ENCODE measurements around the gene KRT13. TPM values are rescaled to one million over a fixed set of nuclear protein-coding genes. Genes with fewer than 3 reads are reported as not detected.

The KRT13 gene
- total and polyA plus RNA-seq, 9 of the 15 experiments (the other 6 are each of a cell fraction or from before 2014, with no cell fraction given): 0.11 to 1.1 (median 0.24) TPM; not detected in 3

DNA sequence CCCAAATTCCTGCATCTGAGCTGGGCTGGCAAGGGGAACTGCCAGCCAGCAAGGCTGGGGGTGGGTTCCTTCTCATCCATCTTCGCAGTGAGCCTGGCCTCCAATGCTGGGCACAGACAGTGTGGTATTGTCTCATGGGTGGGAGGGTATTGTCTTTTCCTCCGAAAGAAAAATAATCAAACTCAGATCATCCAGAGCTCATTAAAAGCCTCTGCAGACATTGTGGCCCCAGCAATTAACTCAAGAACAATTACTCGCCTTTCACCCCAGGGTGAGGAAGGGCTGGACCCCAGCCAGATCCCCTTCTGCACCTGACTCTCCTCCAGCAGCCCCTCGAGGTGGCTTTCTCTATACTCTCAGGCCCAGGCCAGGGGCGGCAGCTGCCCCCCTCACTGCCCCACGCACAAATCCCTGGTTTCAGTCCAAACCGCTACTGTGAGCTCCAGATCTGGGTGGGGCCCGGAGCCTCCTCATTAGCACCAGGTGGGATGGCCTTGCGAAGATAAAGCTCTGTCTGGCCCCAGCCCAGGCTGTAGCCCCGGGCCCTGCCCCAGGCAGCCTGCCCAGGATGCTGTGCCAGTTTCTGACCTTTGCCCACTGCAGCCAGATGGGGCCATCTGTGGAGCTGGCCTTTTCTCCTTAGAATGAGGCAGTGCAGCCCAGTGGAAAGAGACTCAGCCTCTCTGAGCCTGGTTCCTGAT is 15.6 kb upstream of the KRT13 start:
- Histone ChIP-seq H3K79me2 (ENCODE audit: control insufficient read depth, insufficient read depth, low read length) (peaks cover 3% of the 10 kb centered on the region; the same call in 1 of the 3 replicates), H3K36me3 (ENCODE audit: control insufficient read depth, insufficient read depth, low read length) (peaks cover 30% of the 10 kb centered on the region; the same call in 1 of the 3 replicates), H3K4me1 (replicated peaks in 1 of 2; ENCODE audit: control insufficient read depth in 2 of 2, insufficient read depth in 2 of 2, low read length in 2 of 2) (peaks cover 39 to 67% of the 10 kb centered on the region in 2 experiments), H3K9me1 (ENCODE audit: control insufficient read depth, insufficient read depth, low read length) (no peaks in the 10 kb centered on the region), H3K27me3 (ENCODE audit: control insufficient read depth in 2 of 2, insufficient read depth in 2 of 2, low read length in 2 of 2) (no peaks in the 10 kb centered on the region), H3K9me3 (replicated peaks; ENCODE audit: control insufficient read depth, insufficient read depth, low read depth, low read length) (no peaks in the 10 kb centered on the region), H3K4me3 (no peak overlapping the region), H4K20me1 (replicated peaks; ENCODE audit: control insufficient read depth, insufficient read depth, low read length) (no peaks in the 10 kb centered on the region), H3K27ac (ENCODE audit: extremely low read depth, low read depth, low read length) (0 out of 3 replicates have a peak overlapping the region, but pooled peaks have one; percentile 23), H3K9ac (ENCODE audit: insufficient read depth in 1 of 2, low read depth in 2 of 2, low read length in 2 of 2) (peak overlapping the region; percentile 24 to 80; a peak in 3 of 4 replicates), H2AFZ (ENCODE audit: low read depth, low read length) (no peak overlapping the region), H3K4me2 (ENCODE audit: insufficient read depth, low read length) (peak overlapping the region; percentile 22)
- DNase-seq (ENCODE audit: extremely low read depth in 1 of 4, low spot score in 3 of 4) (peak; percentile 61 to 81 (median 72)), FAIRE-seq (no peak), ATAC-seq (peak; percentile 77)
- in situ Hi-C loops (cut with MboI): no loop called here
- CTCF ChIA-PET (ENCODE audit: low intra/inter-chr PET ratio): no interaction called here
- no TSS peak for BruUV-seq (replicated peaks)
- POLR2A ChIA-PET: interaction anchor here (0.6 to 1.5 kb wide), 6 partner anchors 10 to 170 kb away, joined by 3 to 7 read pairs (median 4); no protein-coding TSS in a partner anchor
- intact Hi-C loops (cut with micrococcal nuclease): no loop called here
- WGBS (ENCODE audit: insufficient coverage, low coverage, missing lambda C conversion rate): 19% methylated on average over 10 of the region's 10 CpGs
- TF ChIP-seq TAL1 (IDR thresholded peaks at IDR 0.05) (peak; percentile 41; the same call in 1 of the 2 replicates), ZBTB7A (IDR thresholded peaks at IDR 0.05; ENCODE audit: borderline replicate concordance, control insufficient read depth, low read depth, low read length) (peak; percentile 93), CCNT2 (IDR thresholded peaks at IDR 0.05; ENCODE audit: borderline replicate concordance, extremely low read depth, insufficient read length, low read depth, low read length) (peak; percentile 60), MAZ (CRISPR knock-in tag; conservative IDR thresholded peaks at IDR 0.05 in 1 of 2, IDR thresholded peaks at IDR 0.05 in 1 of 2) (0 out of 4 replicates have a peak, but pooled peaks of 1 of the 2 experiments have one; percentile 15), CBFB (CRISPR knock-in tag; IDR thresholded peaks at IDR 0.05) (0 out of 2 replicates have a peak, but pooled peaks have one; percentile 36), ZEB2 (IDR thresholded peaks at IDR 0.05) (peak; percentile 68; the same call in 1 of the 2 replicates), VEZF1 (CRISPR knock-in tag; IDR thresholded peaks at IDR 0.05) (peak; percentile 58), RCOR1 (IDR thresholded peaks at IDR 0.05; ENCODE audit: borderline replicate concordance in 1 of 2, low read depth in 2 of 2, low read length in 2 of 2) (peak in 1 of 2 experiments; percentile 35; a peak in 1 of 4 replicates), CBFA2T2 (conservative IDR thresholded peaks at IDR 0.05) (peak; percentile 48), ZNF583 (CRISPR knock-in tag; IDR thresholded peaks at IDR 0.05) (no peak), HOXB6 (CRISPR knock-in tag; IDR thresholded peaks at IDR 0.05; ENCODE audit: borderline replicate concordance) (no peak), SRF (CRISPR knock-in tag; IDR thresholded peaks at IDR 0.05) (no peak), RBM17 (IDR thresholded peaks at IDR 0.05; ENCODE audit: borderline replicate concordance, low read depth, low read length) (no peak), NR0B1 (IDR thresholded peaks at IDR 0.05; ENCODE audit: partially characterized antibody) (no peak), CTBP1 (IDR thresholded peaks at IDR 0.05; ENCODE audit: borderline replicate concordance) (peak; percentile 63; the same call in 1 of the 2 replicates), CBFA2T3 (IDR thresholded peaks at IDR 0.05) (peak; percentile 79), POLR2AphosphoS5 (IDR thresholded peaks at IDR 0.05; ENCODE audit: control insufficient read depth, insufficient read depth, low read depth, low read length) (peak; percentile 46; the same call in 1 of the 2 replicates), CREB1 (IDR thresholded peaks at IDR 0.05) (peak; percentile 13; the same call in 1 of the 2 replicates), CREB1 (CRISPR knock-in tag; IDR thresholded peaks at IDR 0.05) (no peak), HMGN3 (IDR thresholded peaks at IDR 0.05; ENCODE audit: borderline replicate concordance, extremely low read depth, insufficient read length, low read depth, low read length) (peak; percentile 67)
